Activated CD8-positive, alpha-beta memory T cell treated with anti-CD3 and anti-CD28 coated beads, Interleukin-2, amount 50 U/mL, for 4 hours (primary cell): Measurements from ENCODE around the gene PTPN1.
"Not testable (repeated sequence)": the region's sequence is repeated elsewhere in the genome, so short reads cannot be mapped to it uniquely, and the experiment has no call there.

Source experiments
- DNase-seq: peaks from one replicate; pipeline ENCODE4 v3.0.0-alpha.2; 2020

Gene PTPN1

GRCh38 chr20:50620459-50620858 lies 110.3 kb downstream of the PTPN1 start:
- DNase-seq: not testable (repeated sequence)

GRCh38 chr20:50621068-50621665 lies 111.0 kb downstream of the PTPN1 start:
- no peak for DNase-seq

- no peak for DNase-seq
Measured at GRCh38 chr20:50624351-50625016, 114.3 kb downstream of the PTPN1 start.

DNA sequence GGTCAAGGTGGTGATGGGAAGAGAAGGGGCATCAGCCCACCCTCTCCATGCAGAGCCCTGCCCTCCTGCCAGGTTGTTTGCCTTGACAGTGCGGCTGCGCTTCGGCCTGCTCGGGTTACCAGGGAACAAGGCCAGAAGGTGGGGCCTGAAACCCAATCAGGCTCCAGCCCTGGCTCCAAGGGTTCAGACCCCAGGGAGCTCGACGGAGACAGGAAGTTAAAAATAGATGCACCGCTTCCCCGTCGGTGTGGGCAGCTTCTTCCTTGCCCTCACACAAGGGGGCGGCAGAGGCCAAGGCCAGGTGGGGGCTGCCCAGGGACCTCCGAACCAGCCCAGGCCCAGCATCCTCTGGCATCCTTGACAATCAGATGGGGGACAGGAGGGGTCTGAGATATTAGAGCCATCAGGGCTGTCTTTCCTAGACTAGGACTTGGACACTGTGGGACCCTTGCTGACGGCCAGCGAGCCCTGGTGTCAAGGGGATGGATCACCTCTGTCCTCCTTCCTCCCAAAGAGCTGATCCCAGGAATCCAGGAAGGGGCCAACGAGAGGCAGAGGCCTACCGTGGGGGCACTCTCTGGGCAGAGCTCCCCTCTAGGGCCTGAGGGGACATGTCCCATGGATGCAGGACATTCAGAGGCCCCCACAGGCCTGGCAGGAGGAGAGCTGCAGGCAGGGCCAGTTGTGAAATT lies 115.9 kb downstream of the PTPN1 start:
- no peak for DNase-seq

DNA sequence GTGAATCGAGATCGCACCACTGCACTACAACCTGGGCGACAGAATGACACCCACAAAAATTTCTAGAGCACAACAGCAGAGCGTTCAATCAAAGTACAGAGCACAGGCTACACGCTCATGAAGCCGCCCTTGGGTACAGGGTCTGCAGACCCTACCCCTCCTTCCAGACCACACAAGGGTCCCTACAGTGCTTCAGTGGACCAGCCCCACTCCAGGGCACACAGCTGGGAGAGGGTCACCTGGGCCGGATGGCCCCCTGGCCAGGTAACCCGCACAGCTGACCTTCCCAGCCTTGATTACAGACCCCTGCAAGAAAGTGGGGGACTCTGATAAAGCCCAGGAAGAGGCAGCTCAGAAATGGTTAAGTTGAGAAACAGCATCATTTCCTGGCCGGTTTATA lies 117.6 kb downstream of the PTPN1 start:
- no peak for DNase-seq

- no peak for DNase-seq
Measured at GRCh38 chr20:50628332-50628731, 118.1 kb downstream of the PTPN1 start.

DNA sequence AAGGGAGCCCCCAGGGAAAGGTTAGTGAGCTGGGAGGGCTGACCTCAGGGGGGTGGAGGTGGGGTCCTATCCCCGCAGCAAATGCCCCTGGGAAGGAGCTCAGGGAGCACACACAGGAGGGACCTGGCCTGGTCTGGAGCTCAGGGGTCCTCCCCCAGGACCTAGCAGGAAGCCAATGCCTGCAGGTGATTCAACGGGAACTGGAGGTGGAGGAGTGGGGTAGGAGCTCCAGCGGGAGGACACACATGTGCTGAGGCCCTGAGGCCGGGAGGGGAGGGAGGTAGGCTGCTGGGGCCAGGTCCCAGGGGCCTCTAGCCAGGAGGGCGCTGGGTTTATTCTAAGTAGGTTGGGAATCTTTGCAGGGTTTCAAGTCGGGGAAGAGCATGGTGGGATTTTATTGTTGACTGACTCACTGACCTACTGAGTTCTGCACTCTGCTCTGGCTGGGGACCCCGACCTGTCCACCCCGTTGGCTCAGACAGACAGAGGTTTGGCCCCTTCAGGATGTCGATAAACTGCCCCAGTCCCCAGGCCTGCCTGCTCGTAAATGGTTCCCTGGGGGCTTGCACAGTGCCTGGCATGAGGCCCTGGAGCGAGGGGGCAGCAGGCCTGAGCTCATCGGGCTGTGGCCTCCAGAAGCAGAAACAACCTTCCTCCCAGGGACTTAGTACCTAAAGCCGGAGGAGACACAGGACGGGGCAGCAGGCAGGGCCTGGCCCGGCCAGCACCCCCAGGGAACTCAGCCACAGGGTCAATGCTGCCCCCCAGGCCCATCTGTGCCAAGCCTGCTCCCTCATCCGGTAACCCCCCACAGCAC lies 118.9 kb downstream of the PTPN1 start:
- DNase-seq: no peak

- no peak for DNase-seq
Measured at GRCh38 chr20:50629670-50630045, 119.5 kb downstream of the PTPN1 start.

DNA sequence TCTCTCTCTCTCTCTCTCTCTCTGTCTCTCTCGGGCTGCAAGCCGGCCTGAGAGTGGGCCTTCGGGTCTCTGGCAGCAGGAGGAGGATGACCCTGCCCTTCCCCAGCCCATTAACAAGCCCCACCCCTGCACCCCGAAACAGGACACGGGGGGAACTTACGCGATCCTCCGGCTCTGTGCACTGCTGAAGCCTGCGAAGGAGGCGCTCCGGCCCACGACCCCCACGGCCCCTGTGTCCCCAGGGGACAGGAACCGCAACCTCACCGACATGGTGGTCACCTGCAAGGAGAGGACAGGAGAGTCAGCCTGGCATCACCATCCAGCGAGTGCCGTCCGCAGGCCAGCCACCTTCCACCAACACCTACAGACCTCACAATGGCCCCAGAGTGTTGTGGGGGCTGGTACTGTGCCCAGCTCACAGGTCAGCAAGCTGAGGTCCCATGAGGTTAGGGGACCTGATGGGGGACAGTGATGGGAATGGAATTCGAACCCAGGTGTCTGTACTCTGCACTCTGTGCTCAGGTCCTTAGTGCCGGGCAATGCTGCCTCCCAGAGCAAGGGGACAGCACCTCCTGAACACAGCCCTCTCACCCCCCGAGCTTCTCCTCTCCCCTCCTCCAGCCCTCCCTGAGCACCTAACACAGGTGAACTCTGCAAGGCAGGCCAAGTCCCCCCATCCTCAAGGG lies 120.5 kb downstream of the PTPN1 start:
- no peak for DNase-seq

- DNase-seq: no peak
Measured at GRCh38 chr20:50632236-50632635, 122.1 kb downstream of the PTPN1 start.

- DNase-seq: no peak
Measured at GRCh38 chr20:50632701-50633100, 122.5 kb downstream of the PTPN1 start.

- no peak for DNase-seq
Measured at GRCh38 chr20:50633361-50633760, 123.2 kb downstream of the PTPN1 start.

DNA sequence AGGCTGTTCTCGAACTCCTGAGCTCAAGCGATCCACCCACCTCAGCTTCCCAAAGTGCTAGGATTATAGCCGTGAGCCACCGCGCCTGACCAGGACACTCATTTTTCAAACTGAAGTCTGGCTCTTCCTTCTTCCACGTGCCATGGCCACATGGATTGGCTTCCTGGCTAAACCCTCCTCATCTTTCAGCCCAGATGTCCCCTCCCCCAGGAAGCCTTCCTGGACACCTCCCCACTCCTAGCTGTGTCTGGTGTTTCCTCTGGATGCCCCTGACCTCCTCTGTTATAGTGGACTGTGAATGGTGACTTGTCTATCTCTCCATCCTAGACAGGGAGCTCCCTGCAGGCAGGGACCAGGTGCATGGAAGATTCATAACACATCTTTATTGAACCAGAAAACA lies 124.0 kb downstream of the PTPN1 start:
- DNase-seq: no peak
